BE2C (cell line): ENCODE results near the gene PNPLA7.
A peak's percentile ranks its signal among the peaks of the same experiment; 100 is the strongest.

ENCODE experiments used
- DNase-seq: peaks from one replicate; pipeline ENCODE4 v3.0.0-alpha.2; 2020
- H3K27me3 ChIP-seq: fragments of 250-450 bp; sonication (Bioruptor Pico); 2 replicates; pipeline ENCODE4 v1.5.1; 2020; ENCODE audit warnings: mild to moderate bottlenecking
- H3K36me3 ChIP-seq: fragments of 250-450 bp; sonication (Bioruptor Pico); 2 replicates; pipeline ENCODE4 v1.5.1; 2020; ENCODE audit warnings: mild to moderate bottlenecking
- H3K4me1 ChIP-seq: fragments of 250-450 bp; sonication (Bioruptor Pico); 2 replicates; pipeline ENCODE4 v1.5.1; 2020
- H3K4me3 ChIP-seq: 2 replicates; pipeline ENCODE4 v1.5.1; 2011; ENCODE audit warnings: low read depth, low read length
- H3K9me3 ChIP-seq: fragments of 250-450 bp; sonication (Bioruptor Pico); 2 replicates; pipeline ENCODE4 v1.5.1; 2020
- TF ChIP-seq, protein P1 (sequence below): IDR thresholded peaks from 2 replicates; pipeline ENCODE4 v1.5.1; 2012; ENCODE audit warnings: mild to moderate bottlenecking, low read depth, low read length

PNPLA7 gene

DNA sequence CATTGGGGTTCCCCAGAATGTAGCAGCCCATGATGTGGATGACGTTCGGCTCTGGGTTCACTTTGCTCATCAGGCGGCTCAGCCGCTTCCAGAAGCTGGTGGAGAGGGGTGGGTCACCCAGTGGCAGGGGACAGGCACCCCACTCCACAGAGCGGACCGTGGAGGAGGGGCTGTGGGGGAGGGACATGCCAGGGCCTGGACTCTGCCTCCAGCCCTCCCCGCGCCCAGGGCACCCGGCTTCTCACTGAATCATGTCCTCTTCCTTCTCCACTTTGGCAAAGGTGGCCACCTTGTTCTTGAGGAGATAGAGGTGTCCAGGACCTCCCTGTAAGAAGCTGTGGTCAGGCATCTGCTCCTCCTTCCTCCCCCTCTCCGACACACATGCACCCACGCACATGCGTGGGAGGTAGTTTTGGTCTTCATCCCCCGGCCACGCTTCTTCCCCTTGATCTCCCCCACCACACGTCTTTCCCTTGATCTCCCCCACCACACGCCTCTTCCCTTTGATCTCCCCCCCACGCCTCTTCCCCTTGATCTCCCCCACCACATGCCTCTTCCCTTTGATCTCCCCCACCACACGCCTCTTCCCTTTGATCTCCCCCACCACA is 100.2 kb downstream of the PNPLA7 start:
- TF ChIP-seq, protein P1, sequence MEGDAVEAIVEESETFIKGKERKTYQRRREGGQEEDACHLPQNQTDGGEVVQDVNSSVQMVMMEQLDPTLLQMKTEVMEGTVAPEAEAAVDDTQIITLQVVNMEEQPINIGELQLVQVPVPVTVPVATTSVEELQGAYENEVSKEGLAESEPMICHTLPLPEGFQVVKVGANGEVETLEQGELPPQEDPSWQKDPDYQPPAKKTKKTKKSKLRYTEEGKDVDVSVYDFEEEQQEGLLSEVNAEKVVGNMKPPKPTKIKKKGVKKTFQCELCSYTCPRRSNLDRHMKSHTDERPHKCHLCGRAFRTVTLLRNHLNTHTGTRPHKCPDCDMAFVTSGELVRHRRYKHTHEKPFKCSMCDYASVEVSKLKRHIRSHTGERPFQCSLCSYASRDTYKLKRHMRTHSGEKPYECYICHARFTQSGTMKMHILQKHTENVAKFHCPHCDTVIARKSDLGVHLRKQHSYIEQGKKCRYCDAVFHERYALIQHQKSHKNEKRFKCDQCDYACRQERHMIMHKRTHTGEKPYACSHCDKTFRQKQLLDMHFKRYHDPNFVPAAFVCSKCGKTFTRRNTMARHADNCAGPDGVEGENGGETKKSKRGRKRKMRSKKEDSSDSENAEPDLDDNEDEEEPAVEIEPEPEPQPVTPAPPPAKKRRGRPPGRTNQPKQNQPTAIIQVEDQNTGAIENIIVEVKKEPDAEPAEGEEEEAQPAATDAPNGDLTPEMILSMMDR: no peak
- peak; percentile 18 for DNase-seq
- no peak overlapping the region for H3K4me3 ChIP-seq
- H3K27me3 ChIP-seq: peaks cover 4% of the 10 kb centered on the region; the same call in 1 of the 2 replicates
- H3K36me3 ChIP-seq: peaks cover 33% of the 10 kb centered on the region
- peaks cover 15% of the 10 kb centered on the region for H3K4me1 ChIP-seq
- no peaks in the 10 kb centered on the region for H3K9me3 ChIP-seq

DNA sequence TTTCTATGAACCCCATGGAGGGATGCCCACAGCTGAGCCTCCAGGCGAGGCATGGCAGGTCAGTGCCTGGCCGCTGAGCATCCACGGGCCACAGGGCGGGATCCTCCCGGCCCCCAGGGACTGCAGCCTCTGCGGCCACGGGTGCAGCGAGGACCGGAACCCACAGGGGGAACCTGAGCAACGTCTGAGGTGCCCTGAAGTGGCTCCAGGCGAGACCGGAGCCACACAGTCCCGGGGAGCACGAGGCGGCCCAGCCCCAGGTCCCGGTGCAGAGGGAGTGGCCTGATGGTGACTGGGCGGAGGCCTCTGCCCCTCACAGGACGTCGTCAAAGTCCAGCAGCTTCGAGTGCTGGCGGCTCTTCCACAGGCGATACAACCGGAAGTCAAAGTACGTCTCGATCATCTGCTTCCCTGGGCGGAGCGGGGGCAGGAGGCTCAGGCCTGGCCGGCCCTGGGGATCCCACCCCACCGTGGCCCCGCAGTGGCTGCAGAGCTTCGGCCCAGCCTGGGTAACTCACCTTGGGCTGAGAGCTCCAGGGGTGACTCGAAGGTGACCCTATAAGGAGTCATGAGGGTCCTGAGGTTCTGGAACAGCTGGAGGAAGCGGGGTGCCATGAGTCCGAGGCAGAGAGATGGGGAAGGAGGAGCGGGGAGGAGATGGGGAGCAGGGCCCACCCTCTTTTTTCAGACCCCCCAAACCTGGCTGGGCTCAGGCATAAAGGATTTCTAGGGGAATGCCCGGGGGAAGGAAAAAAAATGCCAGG is 100.9 kb downstream of the PNPLA7 start:
- DNase-seq: peak; percentile 14
- Histone ChIP-seq H3K9me3 (no peaks in the 10 kb centered on the region), H3K36me3 (peaks cover 31% of the 10 kb centered on the region), H3K4me1 (peaks cover 8% of the 10 kb centered on the region), H3K27me3 (peaks cover 4% of the 10 kb centered on the region; the same call in 1 of the 2 replicates), H3K4me3 (no peak overlapping the region)
- TF ChIP-seq, protein P1: no peak

DNA sequence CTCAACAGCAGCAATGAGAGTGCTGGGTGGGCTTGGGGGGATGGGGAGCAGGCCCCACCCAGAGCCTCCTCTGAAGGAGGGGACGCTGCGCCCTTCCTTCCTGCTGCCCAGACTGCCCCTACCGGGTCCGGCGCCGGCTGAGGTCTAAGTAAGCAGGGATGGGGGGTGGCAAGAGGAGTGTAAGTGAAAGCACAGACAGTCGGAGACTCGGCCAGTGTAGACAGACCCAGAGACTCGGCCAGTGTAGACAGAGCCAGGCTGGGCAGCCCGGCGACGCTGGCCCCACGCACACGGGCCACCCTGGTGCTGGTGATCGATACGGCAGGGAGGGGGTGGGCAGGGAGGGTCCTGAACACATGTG is 101.6 kb downstream of the PNPLA7 start:
- Histone ChIP-seq H3K9me3 (no peaks in the 10 kb centered on the region), H3K36me3 (peaks cover 30% of the 10 kb centered on the region), H3K4me3 (no peak overlapping the region), H3K4me1 (peaks cover 6% of the 10 kb centered on the region), H3K27me3 (peaks cover 4% of the 10 kb centered on the region; the same call in 1 of the 2 replicates)
- TF ChIP-seq, protein P1: no peak
- peak; percentile 12 for DNase-seq

DNA sequence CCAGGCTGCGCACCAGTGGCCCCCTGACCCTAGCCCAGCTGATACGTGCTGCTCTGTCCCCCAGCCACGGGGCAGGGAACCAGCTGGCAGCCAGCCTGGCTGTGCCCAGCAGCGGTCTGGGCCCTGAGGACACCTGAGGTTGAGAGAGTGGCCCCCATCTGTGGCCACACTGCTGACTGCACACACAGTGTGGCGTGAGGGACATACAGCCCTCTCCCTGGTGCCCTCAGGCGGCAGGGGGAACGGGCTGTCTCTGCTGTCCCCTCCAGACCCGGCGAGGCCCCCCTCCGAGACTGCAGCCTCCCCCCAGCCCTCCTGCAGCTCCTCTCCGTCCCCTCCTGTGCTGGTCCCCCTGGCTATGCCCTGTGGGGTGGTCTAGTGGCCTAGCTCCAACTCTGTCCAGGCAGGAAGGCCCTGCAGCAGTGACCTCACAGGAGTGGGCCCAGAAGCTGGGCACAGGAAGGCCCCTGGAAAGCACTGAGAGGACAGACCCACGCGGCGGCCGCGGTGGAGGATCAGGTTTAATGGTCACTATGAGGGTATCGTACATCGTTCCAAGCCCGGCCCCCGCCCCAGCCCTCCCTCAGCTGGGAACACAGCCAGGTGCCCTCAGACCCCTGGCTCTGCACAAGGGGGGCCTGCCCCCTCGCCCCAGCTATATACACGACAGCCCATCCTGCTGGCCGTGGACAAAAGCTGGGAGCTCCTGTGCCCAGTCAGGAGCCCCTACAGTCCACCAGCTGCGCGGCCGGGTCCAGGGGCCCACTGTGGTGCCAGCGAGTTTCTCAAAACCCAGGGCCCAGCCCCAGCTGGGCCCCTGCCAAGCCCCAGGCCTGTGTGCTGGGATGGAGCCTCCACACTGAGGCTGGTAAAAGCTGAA is 102.2 kb downstream of the PNPLA7 start:
- Histone ChIP-seq H3K4me3 (no peak overlapping the region), H3K36me3 (peaks cover 24% of the 10 kb centered on the region), H3K4me1 (peaks cover 6% of the 10 kb centered on the region), H3K27me3 (peaks cover 4% of the 10 kb centered on the region; the same call in 1 of the 2 replicates), H3K9me3 (no peaks in the 10 kb centered on the region)
- no peak for DNase-seq
- TF ChIP-seq, protein P1: no peak

DNA sequence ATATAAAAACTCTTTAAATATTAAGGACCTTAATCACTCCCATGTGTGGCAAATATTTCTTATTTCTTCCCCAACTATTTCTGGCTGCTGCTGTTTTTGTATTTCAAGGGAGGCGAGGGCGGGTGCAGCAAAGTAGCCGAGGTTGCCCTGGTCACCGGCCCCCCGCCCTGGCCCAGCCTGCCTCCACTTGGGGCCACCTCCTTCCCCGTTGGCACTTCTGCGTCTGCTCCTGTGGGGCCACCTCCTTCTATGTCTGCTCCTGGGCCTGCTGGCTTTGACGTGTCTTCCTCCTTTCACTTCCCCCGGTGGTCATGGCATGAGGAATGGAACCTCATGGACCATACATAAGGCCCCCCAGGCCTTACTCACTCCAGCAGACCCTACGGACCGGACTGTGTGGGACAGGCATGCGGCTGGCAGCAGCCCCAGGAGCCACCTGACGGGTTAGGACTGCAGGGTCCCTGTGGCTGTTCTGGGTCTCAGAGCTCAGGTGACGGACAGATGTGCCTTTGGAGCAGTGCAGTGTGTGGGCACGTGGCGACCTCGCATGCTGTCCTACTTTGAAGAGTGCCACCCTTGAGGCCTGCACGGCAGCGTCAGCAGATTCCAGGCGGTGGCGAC is 103.2 kb downstream of the PNPLA7 start:
- peaks cover 6% of the 10 kb centered on the region for H3K4me1 ChIP-seq
- peaks cover 17% of the 10 kb centered on the region for H3K36me3 ChIP-seq
- no peaks in the 10 kb centered on the region for H3K9me3 ChIP-seq
- DNase-seq: no peak
- no peak overlapping the region for H3K4me3 ChIP-seq
- TF ChIP-seq, protein P1: no peak
- peaks cover 4% of the 10 kb centered on the region; the same call in 1 of the 2 replicates for H3K27me3 ChIP-seq
